HG02885 (cell line): Measurements from ENCODE around the gene PSMF1.

Source experiments
- ATAC-seq: cut with Tn5 transposase; IDR thresholded peaks from one replicate; pipeline ENCODE4 v1.9.1; 2021; ENCODE audit warnings: mild to moderate bottlenecking; ENCODE audit not compliant: unreplicated experiment, poor library complexity

PSMF1 gene, protein sequence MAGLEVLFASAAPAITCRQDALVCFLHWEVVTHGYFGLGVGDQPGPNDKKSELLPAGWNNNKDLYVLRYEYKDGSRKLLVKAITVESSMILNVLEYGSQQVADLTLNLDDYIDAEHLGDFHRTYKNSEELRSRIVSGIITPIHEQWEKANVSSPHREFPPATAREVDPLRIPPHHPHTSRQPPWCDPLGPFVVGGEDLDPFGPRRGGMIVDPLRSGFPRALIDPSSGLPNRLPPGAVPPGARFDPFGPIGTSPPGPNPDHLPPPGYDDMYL

DNA sequence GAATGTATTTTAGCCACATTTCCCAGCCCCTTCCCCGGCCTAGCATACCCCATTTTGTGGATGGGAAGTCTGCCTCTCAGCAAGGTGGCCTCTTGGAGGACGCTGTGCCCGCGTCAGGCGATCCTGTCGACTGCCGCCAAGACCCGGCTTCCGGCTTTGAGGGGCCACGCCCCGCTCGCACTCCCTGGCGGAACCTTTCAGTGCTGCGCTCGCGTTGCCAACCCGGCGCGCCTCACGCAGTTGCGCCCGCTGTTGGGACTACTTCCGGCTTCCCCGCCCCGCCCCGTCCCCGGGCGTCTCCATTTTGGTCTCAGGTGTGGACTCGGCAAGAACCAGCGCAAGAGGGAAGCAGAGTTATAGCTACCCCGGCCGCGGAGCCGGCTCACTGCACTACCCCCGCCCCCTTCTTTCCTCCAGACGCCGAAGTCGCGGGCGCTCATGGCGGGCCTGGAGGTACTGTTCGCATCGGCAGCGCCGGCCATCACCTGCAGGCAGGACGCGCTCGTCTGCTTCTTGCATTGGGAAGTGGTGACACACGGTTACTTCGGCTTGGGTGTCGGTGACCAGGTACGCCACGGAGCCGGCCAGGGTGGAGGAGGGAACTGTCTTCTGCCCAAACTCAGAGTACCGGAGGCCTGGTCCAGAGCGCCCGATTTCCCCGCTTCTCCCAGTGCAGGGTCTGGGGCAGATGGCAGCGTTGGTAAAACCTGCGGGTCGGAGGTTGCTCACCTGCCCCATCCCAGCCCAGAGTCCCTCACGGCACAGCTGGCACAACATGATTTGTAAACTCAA lies at the start of gene PSMF1:
Gene PSMF1, plus strand, starts transcription at position 267 of the 792 bp plus-strand sequence. Its CDS starts 172 bp downstream, at position 439.
- ATAC-seq, result peak; percentile 97

DNA sequence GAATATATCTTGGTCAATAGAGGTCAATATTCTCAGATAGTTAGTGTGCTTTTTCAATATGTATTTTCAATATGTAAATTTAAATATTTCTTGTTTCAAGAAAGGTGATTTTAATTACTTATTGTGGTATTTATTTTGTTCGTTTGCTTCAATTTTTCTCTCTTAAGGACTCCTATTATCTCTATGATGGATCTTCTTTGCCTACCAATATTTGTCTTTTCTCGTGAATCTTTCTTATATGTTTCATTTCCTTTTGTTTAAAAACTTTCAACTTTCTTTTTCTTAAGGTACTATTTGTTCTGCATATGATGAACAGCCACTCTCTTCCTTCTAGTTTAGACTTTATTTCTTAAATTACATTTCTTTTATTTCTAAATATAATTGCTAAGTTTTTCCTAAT lies 46.1 kb upstream of the PSMF1 start:
- no peak for ATAC-seq

DNA sequence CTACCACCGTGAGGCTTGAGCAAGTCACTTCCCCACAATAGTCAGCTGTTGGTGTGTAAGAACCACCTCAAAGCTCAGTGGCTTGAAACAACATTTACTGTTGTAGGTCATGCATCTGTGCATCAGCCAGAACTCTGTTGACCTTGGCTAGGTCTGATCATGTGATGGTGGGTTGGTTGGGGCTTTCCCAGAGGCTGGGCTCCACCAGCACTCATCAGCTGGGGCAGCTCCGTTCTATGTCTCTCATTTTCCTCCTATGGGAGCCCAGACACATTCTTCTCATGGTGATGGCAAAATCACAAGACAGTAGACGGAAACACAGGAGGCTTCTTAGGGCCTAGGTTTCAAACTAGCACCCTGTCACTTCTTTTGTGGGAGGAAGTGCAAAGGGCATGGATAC lies 42.8 kb upstream of the PSMF1 start:
- ATAC-seq, result no peak

DNA sequence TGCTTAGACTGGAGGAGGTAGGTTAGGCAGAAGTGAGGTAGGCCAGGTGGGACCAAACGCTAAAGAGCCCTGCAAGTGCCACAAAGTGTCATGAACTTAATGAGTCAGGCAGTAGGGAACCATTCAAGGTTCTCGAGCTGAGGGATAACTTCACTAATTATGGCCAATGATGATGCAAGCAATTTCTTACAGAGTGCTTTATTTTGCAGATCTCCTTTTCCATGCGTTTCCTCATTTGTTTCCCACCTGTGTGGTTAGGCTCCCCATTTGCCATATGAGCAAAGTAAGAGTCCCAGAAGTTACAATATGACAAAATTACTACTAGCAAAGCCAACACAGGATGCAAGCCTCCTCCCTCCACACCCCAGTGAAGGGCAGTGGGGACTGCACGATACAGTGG lies 36.5 kb upstream of the PSMF1 start:
- no peak for ATAC-seq

DNA sequence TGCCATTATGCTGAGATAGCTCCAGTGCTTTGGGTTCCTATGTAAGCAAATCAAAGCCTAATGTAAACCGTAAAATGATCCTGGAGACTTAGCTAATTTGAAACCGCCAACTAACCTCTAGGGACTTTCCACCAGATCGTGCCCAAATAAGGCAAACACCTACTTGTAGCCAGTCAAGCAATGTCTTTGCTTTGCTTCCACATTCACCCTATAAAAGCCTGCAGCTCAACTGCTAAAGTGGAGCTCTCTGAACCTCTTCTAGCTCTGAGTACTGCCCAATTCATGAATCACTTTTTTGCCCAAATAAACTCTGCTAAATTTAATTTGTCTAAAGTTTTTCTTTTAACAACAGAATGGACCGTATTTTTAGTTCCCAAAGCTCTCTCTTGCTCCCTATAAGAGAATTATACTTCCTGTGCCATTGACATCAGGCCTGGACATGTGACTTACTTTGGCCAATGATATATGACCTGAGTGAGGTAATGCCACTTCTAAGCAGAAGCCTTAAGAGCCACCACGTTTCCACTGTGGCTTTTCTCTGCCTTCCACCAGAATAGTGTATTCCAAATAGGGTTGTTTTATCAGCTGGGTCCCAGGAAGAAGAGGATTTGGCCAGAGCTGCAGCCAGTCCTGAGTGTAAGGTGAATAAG lies 34.8 kb upstream of the PSMF1 start:
- ATAC-seq, result no peak

DNA sequence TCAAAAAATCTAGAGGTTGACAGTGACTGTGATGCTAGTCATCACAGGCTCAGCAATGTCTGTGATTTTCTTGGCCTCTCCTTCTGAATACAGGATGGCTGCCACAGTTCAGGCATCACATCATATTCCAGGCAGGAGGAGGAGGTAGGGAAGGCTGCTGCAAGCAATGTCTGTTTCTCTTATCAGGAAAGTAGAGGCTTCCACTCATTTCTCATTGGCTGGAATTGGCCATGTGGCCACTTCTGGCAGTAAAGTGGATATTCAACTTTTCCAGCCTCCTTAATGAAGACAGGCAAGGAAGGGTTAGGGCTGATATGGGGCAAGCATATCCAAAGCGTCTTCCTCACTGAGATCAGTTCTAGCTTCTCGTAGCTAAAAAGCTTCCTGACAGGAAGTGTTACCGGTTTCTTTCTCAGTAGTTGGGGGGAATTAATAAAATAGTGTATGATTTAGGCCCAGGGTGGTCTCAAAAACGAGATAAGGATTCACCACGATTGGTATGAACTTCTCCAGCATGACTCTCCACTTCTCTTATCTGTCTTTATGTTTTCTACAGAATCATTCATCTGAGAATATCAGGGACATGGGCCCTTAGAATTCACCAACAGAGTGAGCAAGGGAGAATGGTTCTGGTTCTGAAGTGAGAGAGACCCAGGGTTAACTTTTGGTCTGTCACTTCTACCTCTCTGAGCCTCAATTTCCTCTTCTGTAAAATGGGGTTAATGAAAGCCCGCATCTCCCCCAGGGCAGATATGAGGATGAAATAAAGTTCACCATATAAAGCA lies 32.7 kb upstream of the PSMF1 start:
- no peak for ATAC-seq

DNA sequence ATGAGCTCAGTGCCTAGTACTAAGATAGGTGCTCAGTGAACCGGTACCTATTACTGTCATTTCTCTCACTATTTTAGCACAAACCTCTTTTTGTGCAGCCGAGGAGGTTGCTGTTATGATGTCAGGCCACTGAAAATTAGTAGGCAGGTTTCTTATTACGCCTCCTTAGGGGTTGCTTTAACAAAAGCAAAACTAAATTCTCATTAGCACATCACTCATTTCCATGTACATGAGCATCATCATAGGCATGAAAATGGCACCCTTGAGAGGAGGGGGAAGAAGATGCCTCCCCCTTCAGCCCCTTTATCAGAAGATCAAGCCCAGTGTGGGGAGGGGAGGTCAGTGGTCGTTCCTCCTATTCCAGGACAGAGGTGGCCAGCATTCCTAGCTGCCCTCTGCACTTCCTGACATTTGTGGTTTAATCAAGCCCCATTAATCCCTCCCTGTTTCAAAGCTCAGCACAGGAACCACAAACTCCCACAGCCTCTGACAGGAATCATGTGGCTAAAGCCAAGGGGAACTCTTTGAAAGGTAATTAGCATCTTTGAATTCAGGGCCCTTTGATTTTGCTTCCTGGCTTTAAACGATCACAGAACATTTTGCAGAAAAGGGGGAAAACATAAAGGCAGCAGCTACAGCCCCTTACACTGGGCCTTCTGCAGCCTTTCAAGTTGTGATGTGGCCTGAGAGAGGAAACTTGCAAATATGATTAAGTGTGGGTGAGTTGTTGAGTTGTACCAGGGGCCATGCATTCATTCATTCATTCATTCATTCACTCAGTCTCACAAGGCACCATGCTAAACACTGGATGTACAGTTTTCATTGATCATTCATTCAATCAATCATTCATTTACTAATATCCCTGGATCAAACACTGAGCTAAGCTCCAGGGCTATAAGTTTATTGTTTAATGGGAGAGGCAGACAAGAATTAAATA lies 31.9 kb upstream of the PSMF1 start:
- ATAC-seq, result no peak

DNA sequence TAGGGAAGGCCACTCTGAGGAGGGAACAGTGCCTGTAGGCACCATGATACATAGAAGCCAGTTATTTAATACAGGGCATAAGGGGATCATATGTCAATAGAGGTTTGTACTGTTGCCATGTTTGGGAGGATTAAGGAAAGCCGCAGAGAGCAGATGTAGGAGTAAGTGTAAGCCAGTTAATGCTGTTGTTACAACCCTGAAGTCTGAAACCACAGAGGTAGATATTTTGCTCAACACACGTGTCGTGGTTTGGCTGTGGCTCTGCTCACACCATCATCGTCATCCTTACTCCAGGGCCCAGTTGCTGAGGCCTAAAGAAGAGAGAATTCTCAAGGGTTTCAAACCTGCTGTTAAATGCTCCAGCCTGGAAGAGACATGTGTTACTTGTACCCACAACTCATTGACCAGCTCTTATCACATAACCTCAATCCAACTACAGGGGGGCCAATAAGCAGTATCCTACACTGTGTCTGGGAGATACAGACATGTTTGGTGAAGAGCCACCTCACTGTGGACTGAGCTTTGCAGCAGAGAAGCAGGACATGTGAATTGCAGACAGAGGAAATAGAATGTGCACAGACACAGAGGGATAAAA lies 31.0 kb upstream of the PSMF1 start:
- ATAC-seq, result no peak

DNA sequence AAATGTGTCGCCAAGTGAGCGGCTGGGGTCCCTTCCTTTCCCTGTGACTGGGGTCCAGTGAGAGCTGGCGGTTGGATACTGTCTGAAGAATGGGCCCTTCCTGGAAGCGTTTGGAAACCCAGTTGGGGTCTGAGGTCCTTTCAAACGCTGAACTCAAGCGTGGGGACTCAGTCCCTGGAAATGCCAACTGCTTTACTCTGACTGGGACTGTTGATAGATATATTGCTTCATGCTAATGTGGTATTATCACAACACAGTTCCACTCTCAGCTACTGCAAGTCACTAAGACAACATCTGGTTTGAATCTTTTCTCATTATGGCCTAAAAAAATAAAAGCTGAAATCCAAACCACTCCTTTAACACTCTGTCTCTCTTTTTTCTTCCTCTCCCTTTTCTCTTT lies 23.7 kb upstream of the PSMF1 start:
- no peak for ATAC-seq

DNA sequence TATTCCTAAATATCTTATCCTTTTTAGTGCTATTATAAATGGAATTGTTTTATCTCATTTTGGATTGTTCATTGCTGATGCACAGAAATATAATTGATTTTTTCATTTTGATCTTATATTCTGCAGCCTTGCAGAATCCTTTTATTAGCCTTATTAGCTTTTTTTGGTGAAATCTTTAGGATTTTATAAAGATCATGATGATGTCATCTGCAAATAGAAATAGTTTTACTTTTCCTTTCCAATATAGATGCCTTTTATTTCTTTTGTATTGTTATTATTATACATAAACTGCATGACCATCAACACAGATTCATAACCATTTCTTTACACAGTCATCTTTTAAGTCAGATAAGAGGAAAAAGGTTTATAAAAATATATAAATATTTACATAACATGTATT lies 16.9 kb upstream of the PSMF1 start:
- ATAC-seq, result no peak

DNA sequence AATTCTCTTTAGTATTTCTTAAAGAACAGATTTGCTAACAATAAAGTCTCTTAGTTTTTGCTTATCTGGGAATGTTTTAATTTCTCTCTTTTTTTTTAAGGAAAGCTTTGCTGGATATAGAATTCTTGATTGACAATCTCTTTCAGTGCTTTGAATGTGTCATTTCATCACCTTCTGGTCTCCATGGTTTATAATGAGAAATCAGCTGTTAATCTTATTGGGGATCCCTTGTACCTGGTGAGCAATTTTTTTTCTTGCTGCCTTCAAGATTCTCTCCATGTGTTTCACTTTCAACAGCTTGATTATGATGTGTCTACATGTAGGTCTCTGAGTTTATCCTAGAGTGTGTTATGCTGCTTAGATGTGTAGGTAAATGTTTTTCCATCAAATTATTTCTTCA lies 16.4 kb upstream of the PSMF1 start:
- no peak for ATAC-seq

DNA sequence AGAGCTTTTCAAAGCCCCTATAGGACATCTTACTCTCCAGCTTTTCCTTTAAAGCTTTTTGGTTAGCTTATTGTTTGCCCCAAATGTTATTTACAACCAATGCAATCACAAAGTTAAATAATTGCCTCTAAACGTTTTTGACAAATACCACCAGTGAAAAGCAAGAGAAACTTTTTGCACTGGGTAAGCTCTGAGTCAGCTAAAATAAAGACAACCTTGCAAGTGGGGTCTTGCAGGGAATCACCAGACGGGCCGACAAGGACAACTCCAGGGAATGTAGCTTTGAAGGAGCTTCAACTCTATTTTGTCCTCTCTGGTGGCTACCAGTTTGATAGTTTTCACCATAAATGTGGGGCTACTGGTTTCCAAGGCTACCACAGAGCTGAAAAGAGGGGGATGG lies 14.7 kb upstream of the PSMF1 start:
- no peak for ATAC-seq

DNA sequence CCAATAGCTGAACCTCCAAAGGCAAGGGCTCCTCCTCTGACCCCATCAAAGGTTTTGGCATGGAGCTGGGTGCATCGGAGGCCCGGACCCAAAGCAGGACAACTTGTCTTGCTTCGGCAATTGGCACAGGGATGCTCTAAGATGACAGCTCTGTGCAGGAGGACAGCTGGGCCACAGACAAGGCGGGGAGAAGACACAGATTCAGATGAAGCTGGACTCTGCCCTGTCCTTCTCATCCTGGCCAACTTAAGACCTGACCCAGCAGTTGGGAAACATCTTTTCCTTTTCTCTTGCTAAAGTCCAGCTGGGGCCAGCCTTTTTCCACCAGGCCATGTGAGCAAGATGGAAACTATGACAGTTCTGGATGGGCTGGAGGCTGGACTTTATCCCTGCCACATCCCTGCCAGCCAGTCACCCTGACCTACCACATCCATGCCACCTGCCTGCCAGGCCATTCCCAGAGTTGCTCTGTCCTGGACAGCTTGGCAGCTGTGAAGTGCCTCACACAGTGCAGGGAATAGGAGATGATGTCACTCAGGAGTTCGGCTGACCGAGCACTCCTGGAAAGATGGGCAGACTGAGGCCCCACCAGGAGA lies 12.7 kb upstream of the PSMF1 start:
- no peak for ATAC-seq

DNA sequence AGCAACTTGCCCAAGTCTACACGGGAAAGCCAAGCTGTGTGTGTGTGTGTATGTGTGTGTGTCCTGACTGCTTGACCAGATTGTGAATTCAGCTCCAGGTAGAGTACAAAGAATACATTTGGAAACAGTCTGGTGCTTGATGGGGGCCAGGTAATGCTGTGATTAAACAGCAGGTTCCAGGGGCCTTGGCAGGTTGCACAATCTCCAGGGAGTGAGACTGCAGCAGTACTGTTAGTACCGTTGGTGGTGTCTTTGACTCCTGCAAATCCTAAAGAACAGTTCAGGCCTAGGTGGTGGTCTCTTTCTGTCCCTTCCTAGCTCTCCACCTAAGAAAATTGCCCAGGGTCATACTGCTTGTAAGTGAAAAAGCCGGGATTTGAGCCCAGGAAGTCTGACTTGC lies 11.2 kb upstream of the PSMF1 start:
- no peak for ATAC-seq

DNA sequence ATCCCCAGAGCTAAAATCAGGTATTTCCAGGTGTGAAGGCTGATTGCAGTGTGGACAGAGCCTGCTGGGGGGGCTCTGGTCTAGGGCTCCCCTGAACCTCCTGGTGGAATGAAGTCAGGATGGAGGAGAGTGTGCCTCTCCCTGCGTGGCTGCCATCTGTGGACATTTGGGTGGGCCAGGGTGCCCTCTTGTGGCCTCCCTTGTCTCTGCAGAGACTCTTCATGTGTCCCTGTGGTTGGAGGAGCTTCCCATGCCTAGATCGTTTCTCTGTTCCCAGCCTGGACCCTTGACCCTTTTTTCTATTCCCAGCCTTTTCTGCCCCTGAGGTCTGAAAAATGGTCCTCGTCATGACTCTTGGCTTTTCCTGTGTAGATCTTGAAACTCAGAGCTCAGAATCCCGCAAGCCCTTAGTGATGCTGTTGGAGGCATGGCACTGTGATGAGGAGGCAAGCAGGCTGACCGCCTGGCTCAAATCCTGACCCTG lies 9.9 kb upstream of the PSMF1 start:
- no peak for ATAC-seq

DNA sequence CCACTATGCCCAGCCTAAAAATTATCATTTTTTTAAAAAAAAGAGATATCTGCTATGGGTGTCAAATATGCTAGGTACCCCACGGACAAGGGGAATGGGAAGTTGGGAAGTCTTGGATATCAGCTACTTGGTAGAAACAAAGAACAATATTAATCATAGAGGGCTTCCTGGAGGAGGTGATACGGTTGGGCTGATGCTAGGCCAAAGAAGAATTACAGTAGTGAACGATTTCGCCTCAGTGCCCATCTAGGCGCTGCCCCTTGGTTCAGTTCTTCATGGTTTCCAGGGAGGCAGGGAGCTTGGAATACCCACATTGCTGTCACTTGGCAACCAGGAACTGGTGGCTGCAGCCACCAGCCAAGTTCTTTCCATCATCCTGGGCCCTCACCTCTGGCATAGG lies 5.5 kb upstream of the PSMF1 start:
- ATAC-seq, result no peak

DNA sequence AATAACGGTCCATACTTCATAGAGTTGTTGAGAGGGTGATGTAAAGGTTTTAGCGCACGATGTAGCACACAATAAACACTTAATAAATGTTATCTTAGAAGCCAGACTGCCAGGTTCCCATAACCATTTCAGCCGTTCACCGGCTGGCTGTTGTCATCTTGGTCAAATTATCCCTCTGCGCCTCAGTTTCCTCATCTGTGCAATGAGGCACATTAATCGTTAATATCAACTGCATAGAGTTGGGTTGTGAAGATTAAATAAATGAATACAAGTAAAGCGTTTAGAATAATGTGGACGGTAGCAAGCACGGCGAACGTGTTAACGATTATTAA lies 432 bp upstream of the PSMF1 start:
- ATAC-seq, result no peak

DNA sequence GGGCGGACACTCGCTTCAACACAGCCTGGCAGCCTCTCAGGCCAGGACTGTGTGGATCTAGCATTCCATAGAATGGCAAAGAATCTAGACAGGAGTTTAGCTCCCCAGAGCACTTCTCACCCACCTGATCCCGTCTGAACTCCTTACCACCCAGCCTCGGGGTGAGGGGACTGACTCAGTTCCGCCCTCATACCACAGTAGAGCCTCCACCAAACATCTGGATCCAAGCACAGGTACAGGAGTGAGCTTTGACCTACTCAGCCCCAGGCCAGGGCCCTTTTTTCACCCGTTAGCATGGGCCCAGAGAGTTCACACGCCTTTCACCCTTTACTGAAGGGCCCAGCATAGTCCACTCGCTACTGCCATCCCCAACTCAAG lies 715 bp downstream of the PSMF1 start:
- ATAC-seq, result no peak

DNA sequence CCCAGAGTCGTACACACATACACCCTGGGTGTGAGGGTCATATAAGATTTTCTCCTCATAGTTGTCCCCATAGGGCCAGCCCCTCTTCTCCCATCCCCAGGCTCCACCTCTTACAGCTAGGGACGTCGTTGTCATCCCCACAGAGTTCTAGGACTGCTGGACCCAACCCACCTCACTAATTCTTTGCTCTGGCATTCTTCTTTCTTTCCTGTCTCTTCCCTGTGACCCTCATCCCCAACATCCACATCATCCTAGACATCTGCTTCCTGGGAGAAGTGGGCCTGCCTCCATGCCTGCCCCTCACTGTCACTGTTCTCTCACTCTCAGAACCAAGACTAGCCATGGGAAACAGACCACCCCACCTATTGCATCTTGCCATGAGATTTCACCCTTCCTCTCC lies 1.1 kb downstream of the PSMF1 start:
- ATAC-seq, result no peak
